WERI-Rb-1 (cell line): ENCODE results near the gene TTC27.

Source experiments
- DNase-seq: peaks from one replicate; pipeline ENCODE4 v3.0.0-alpha.2; 2020
- H3K27ac ChIP-seq: fragments of 250-450 bp; sonication (Bioruptor Pico); 2 replicates; pipeline ENCODE4 v1.5.1; 2020; ENCODE audit warnings: mild to moderate bottlenecking, moderate library complexity
- H3K27me3 ChIP-seq: fragments of 250-450 bp; sonication (Bioruptor Pico); 2 replicates; pipeline ENCODE4 v1.5.1; 2021; ENCODE audit warnings: mild to moderate bottlenecking, low read depth, moderate library complexity; ENCODE audit not compliant: insufficient read depth, severe bottlenecking
- H3K36me3 ChIP-seq: fragments of 250-450 bp; sonication (Bioruptor Pico); 2 replicates; pipeline ENCODE4 v1.5.1; 2020; ENCODE audit warnings: mild to moderate bottlenecking, moderate library complexity
- H3K4me3 ChIP-seq: 2 replicates; pipeline ENCODE4 v1.5.1; 2011; ENCODE audit warnings: low read depth, mild to moderate bottlenecking, control low read depth, low read length
- H3K9me3 ChIP-seq: fragments of 250-450 bp; sonication (Bioruptor Pico); 2 replicates; pipeline ENCODE4 v1.5.1; 2021; ENCODE audit warnings: mild to moderate bottlenecking, moderate library complexity; ENCODE audit not compliant: severe bottlenecking
- CTCF ChIP-seq: IDR thresholded peaks from 2 replicates; pipeline ENCODE4 v1.5.1; 2011; ENCODE audit warnings: low read depth, mild to moderate bottlenecking, control low read depth, inconsistent platforms, low read length

TTC27 gene

DNA sequence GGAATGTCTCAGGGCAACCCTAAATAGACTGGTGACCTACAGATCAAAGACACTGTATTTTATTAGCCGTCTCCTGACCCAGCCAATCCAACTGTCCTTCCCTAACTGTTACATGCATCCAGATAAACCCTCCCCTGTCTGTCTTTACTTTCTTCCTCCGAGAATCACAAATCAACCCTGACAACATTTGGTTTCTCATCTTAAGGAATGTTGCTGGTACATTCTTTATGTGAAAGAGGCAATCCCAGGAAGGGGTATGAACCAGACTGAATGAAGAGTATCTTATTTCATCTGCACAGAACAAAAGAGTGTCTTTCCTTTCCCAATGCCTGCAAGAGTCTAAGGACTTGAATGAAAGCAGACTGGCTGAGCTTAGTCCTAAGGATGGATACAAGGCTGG is 205.0 kb downstream of the TTC27 start:
- no peak for TF ChIP-seq CTCF
- H3K27ac ChIP-seq = no peak overlapping the region
- no peaks in the 10 kb centered on the region for H3K27me3 ChIP-seq
- no peaks in the 10 kb centered on the region for H3K36me3 ChIP-seq
- DNase-seq = no peak
- no peak overlapping the region for H3K4me3 ChIP-seq
- H3K9me3 ChIP-seq = no peaks in the 10 kb centered on the region

GRCh38 chr2:32833709-32834108 is 205.9 kb downstream of the TTC27 start:
- Histone ChIP-seq H3K9me3 (no peaks in the 10 kb centered on the region), H3K36me3 (no peaks in the 10 kb centered on the region), H3K27me3 (no peaks in the 10 kb centered on the region), H3K4me3 (no peak overlapping the region), H3K27ac (no peak overlapping the region)
- TF ChIP-seq CTCF = no peak
- no peak for DNase-seq

DNA sequence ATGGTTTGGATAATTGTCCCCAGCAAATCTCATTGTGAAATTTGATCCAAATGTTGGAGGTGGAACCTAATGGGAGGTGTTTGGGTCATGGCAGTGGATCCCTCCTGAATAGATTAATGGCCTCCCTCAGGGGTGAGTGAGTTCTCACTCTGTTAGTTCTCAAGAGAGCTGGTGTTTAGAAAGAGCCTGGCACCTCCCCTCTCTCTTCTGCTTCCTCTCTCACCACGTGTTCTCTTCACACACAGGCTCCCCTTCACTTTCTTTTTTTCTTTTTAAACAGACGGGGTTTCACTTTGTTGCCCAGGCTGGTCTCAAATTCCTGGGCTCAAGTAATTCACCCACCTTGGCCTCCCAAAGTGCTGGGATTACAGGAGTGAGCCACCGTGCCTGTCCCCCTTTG is 207.3 kb downstream of the TTC27 start:
- no peak overlapping the region for H3K27ac ChIP-seq
- DNase-seq = no peak
- H3K27me3 ChIP-seq = no peaks in the 10 kb centered on the region
- no peak overlapping the region for H3K4me3 ChIP-seq
- no peaks in the 10 kb centered on the region for H3K9me3 ChIP-seq
- H3K36me3 ChIP-seq = no peaks in the 10 kb centered on the region
- no peak for TF ChIP-seq CTCF

GRCh38 chr2:32836933-32837332 is 209.1 kb downstream of the TTC27 start:
- DNase-seq = no peak
- H3K4me3 ChIP-seq = no peak overlapping the region
- H3K27ac ChIP-seq = no peak overlapping the region
- no peak for TF ChIP-seq CTCF
- H3K27me3 ChIP-seq = no peaks in the 10 kb centered on the region
- no peaks in the 10 kb centered on the region for H3K36me3 ChIP-seq
- H3K9me3 ChIP-seq = no peaks in the 10 kb centered on the region

GRCh38 chr2:32838418-32838817 is 210.6 kb downstream of the TTC27 start:
- TF ChIP-seq CTCF = no peak
- Histone ChIP-seq H3K27me3 (no peaks in the 10 kb centered on the region), H3K36me3 (no peaks in the 10 kb centered on the region), H3K9me3 (no peaks in the 10 kb centered on the region), H3K4me3 (no peak overlapping the region), H3K27ac (no peak overlapping the region)
- DNase-seq = no peak

DNA sequence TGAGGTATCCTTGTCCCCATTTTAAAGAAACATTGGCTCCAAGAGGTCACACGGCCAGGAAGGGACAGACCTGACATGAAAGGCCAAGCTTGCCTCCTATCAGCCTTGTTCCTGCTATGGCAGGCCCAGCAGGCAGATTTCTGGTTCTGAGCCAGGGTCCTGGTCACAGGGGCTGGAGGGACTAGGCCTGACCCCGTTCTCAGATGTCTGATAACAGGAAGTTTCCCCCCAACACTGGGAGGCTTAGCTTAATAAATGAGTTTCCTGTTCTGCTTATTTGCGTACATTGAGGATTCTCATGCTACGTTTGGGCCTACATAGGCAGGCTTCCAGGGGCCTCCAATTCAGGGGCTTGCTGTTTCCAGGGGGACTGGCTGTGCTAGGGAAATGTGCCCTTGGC is 211.1 kb downstream of the TTC27 start:
- H3K4me3 ChIP-seq = no peak overlapping the region
- no peak overlapping the region for H3K27ac ChIP-seq
- no peaks in the 10 kb centered on the region for H3K9me3 ChIP-seq
- DNase-seq = no peak
- no peaks in the 10 kb centered on the region for H3K36me3 ChIP-seq
- no peaks in the 10 kb centered on the region for H3K27me3 ChIP-seq
- no peak for TF ChIP-seq CTCF
